RWPE2 (cell line): ENCODE data around the gene PYGM.
A peak's percentile ranks its signal among the peaks of the same experiment; 100 is the strongest.

Experiments
- ATAC-seq: fragments of 200-7000 bp; cut with Tn5 transposase; 3 replicates; pipeline ENCODE4 v1.9.1; 2021; ENCODE audit warnings: low read depth
- DNase-seq: peaks from one replicate; pipeline ENCODE4 v3.0.0-alpha.2; 2020; ENCODE audit warnings: low spot score
- H3K27ac ChIP-seq: fragments of 450-650 bp; 2 replicates; pipeline ENCODE4 v1.5.1; 2017; ENCODE audit warnings: mild to moderate bottlenecking; ENCODE audit not compliant: poor library complexity, severe bottlenecking
- H3K27me3 ChIP-seq: fragments of 250-450 bp; sonication (Bioruptor Pico); 2 replicates; pipeline ENCODE4 v1.5.1; 2021; ENCODE audit warnings: mild to moderate bottlenecking, moderate library complexity; ENCODE audit not compliant: insufficient read depth, poor library complexity, severe bottlenecking
- H3K36me3 ChIP-seq: fragments of 250-450 bp; sonication (Bioruptor Pico); 2 replicates; pipeline ENCODE4 v1.5.1; 2020; ENCODE audit warnings: low read depth, mild to moderate bottlenecking, moderate library complexity
- H3K4me1 ChIP-seq: fragments of 250-450 bp; sonication (Bioruptor Pico); 2 replicates; pipeline ENCODE4 v1.5.1; 2021; ENCODE audit warnings: mild to moderate bottlenecking, moderate library complexity; ENCODE audit not compliant: insufficient read depth, poor library complexity, severe bottlenecking
- H3K4me3 ChIP-seq: fragments of 250-450 bp; sonication (Bioruptor Pico); 2 replicates; pipeline ENCODE4 v1.5.1; 2021; ENCODE audit warnings: mild to moderate bottlenecking, moderate library complexity; ENCODE audit not compliant: severe bottlenecking
- H3K9me3 ChIP-seq: fragments of 250-450 bp; sonication (Bioruptor Pico); 2 replicates; pipeline ENCODE4 v1.5.1; 2021; ENCODE audit warnings: mild to moderate bottlenecking, moderate library complexity; ENCODE audit not compliant: severe bottlenecking
- TF ChIP-seq, protein P1 (sequence below): fragments of 450-650 bp; IDR thresholded peaks from one replicate; pipeline ENCODE4 v1.5.1; 2017; ENCODE audit warnings: mild to moderate bottlenecking, moderate library complexity; ENCODE audit not compliant: poor library complexity, severe bottlenecking

The PYGM gene

DNA sequence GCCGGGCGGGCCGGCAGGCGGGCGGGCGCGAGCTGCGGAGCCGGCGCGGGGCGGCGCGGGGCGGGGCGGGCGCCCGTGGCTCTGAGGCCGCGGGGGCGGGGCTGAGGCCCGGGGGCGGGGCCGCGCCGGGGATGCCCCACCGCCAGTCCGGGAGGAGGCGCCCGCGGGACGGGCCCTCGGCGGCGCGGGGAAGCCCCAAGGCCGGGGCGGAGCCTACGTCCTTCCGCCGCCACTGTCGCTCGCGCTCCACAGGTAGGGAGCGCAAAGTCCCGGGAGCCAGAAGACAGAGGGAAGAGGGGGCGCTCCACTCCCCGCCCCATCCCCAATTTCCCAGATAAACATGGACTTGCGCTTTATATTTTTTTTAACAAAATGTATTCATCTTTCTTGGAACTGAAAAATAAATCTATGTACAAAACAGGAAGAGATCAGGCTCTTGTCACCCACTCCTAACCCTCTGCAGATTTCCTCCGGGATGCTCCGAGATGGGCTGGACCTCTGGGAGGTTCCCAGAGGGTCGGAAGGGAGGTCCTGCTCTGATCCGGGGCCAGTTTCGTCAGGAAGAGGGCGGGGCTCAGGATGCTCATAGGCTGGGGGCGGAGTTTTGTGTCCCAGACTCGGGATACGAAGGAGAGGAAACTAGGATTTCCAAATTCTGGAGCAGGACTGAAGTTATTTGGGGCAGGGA is 43.5 kb upstream of the PYGM start, which contains the start of gene MAP4K2:
Gene MAP4K2 (minus strand): TSS at position 57 of the 688 bp plus-strand sequence. CDS start 65 bp downstream, outside the sequence.
- peak; percentile 86 for ATAC-seq
- TF ChIP-seq, protein P1, sequence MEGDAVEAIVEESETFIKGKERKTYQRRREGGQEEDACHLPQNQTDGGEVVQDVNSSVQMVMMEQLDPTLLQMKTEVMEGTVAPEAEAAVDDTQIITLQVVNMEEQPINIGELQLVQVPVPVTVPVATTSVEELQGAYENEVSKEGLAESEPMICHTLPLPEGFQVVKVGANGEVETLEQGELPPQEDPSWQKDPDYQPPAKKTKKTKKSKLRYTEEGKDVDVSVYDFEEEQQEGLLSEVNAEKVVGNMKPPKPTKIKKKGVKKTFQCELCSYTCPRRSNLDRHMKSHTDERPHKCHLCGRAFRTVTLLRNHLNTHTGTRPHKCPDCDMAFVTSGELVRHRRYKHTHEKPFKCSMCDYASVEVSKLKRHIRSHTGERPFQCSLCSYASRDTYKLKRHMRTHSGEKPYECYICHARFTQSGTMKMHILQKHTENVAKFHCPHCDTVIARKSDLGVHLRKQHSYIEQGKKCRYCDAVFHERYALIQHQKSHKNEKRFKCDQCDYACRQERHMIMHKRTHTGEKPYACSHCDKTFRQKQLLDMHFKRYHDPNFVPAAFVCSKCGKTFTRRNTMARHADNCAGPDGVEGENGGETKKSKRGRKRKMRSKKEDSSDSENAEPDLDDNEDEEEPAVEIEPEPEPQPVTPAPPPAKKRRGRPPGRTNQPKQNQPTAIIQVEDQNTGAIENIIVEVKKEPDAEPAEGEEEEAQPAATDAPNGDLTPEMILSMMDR: peak; percentile 57
- H3K4me1 ChIP-seq: peaks cover 5% of the 10 kb centered on the region

DNA sequence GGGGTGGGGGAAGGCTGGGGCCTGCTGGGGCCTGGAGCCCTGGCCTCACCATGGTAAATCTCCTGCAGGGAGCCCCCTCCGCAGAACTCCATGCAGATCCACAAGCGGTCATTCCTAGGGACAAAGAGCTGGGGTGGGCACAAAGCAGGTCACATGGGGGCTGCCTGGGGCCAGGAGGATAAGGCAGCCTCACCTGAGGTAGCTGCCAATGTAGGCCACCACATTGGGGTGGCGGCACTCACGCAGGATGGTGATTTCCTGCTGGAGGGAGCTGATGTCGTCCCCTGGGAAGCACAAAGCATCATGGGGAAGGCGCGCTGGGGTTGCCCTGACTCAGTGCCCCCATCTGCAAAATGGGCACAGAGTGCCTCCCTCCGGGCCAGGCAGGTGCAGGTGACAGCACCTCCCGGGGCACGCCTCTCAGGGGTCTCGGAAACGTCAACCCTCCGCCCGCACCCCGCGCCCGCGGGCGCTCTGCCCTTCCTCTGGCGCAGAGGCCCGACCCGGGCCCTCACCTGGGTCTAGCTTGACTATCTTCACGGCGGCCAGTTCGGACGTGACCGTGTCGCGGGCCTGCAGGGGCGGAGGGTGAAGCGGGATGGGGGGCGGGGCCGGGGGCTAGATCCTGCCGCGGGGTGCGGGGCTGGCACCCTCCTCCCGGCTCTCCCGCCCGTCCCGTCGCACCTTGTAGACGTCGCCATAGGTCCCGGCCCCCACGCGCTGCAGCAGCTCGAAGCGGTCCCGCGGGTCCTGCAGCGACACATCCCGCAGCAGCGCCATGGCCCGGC is 42.8 kb upstream of the PYGM start:
- H3K36me3 ChIP-seq: peaks cover 22% of the 10 kb centered on the region
- H3K27me3 ChIP-seq: no peaks in the 10 kb centered on the region
- no peaks in the 10 kb centered on the region for H3K9me3 ChIP-seq
- TF ChIP-seq, protein P1: no peak
- no peak for DNase-seq
- ATAC-seq: no peak
- peaks cover 5% of the 10 kb centered on the region for H3K4me1 ChIP-seq
- peak overlapping the region; percentile 38 for H3K4me3 ChIP-seq
- peak overlapping the region; percentile 70 for H3K27ac ChIP-seq

More for the DNA sequence above, 43.5 kb upstream of the PYGM start, which contains the start of gene MAP4K2:
- Histone ChIP-seq H3K36me3 (peaks cover 24% of the 10 kb centered on the region), H3K4me3 (peak within 1 kb of the TSS; percentile 38), H3K27me3 (no peaks in the 10 kb centered on the region), H3K27ac (peak within 1 kb of the TSS; percentile 70), H3K9me3 (no peaks in the 10 kb centered on the region)
- peak; percentile 89 for DNase-seq

DNA sequence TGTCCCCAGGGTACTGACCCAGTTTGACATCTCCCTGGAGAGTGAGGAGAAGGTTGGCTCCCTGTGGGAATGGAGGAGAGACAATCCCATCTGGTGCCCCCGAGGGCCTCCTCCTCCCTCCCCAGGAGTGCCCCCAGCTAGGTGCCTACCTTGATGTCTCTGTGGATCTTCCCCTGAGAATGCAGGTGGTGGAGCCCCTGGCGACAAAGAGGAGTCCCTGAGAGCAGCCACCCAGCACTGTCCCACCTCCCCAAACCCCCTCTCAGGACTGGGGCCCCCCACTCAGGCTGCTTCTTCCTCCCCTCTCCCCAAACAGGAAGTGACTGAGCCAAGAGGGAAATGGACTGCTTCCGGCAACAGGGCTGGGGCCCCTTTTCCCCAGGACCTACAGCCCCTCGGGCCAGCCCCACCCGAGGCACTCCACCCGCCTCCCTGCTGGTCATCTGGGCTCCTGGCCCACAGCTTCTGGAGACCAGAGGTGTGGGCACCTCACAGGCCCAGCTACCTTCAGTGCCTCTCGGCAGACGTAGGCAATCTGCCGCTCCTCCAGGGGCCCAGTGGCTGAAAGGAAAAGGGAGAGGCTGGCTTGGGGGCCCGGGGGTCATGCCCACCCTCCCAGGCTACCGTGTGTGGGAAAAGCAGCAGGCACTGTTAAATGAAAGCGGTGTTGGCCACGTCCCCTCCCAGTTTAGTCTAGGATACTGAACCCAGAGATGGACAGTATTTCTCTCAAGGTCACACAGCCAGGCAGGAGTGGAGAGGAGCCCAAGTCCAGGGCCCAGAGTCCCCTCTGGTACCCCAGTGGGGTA is 42.0 kb upstream of the PYGM start:
- no peaks in the 10 kb centered on the region for H3K9me3 ChIP-seq
- peaks cover 18% of the 10 kb centered on the region for H3K36me3 ChIP-seq
- no peak for DNase-seq
- TF ChIP-seq, protein P1: no peak
- peaks cover 5% of the 10 kb centered on the region for H3K4me1 ChIP-seq
- H3K27ac ChIP-seq: peak overlapping the region; percentile 70
- no peaks in the 10 kb centered on the region for H3K27me3 ChIP-seq
- no peak overlapping the region for H3K4me3 ChIP-seq
- ATAC-seq: no peak

DNA sequence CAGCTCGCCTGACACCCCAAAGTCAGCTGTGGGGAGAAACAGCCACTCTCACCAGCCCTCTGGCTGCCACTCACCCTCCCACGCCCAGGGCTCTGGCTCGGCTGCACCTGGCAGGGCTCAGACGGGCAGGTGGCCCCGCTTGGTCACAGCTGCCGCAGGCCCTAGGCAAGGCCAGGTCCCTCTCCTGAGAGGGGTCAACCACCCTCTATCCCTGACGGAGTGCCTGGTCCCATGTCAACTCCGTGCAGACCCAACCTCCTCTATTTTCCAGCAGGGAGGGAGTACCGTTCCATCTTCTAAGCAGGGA is 41.3 kb upstream of the PYGM start:
- no peaks in the 10 kb centered on the region for H3K27me3 ChIP-seq
- ATAC-seq (no peak), DNase-seq (no peak)
- peaks cover 17% of the 10 kb centered on the region for H3K36me3 ChIP-seq
- no peaks in the 10 kb centered on the region for H3K9me3 ChIP-seq
- TF ChIP-seq, protein P1: no peak
- H3K4me3 ChIP-seq: no peak overlapping the region
- H3K27ac ChIP-seq: peak overlapping the region; percentile 70
- H3K4me1 ChIP-seq: peaks cover 5% of the 10 kb centered on the region
